SU-DHL-6 (cell line): Measurements from ENCODE around the gene AHRR.
A peak's percentile ranks its signal among the peaks of the same experiment; 100 is the strongest.

Experiments
- H2AFZ ChIP-seq: fragments of 200-600 bp; sonication (generic); 2 replicates; pipeline ENCODE4 v1.6.1; 2014; ENCODE audit warnings: low read depth, mild to moderate bottlenecking, moderate library complexity, mixed read lengths, antibody characterized with exemption, low read length; ENCODE audit not compliant: severe bottlenecking
- H3F3A ChIP-seq: fragments of 200-600 bp; shearing (Covaris generic); 2 replicates; pipeline ENCODE4 v1.6.0; 2016; ENCODE audit warnings: antibody characterized with exemption, mild to moderate bottlenecking; ENCODE audit not compliant: insufficient read depth
- H3K27ac ChIP-seq: fragments of 200-600 bp; sonication (generic); 2 replicates; pipeline ENCODE4 v1.5.1; 2016; ENCODE audit warnings: low read depth, mild to moderate bottlenecking, low read length, moderate library complexity, mixed read lengths
- H3K27me3 ChIP-seq: fragments of 200-600 bp; sonication (generic), shearing (Covaris generic); 2 replicates; pipeline ENCODE4 v1.6.0; 2014; ENCODE audit warnings: mild to moderate bottlenecking, low read length
- H3K36me3 ChIP-seq: fragments of 200-600 bp; sonication (generic); 2 replicates; pipeline ENCODE4 v1.6.1; 2014; ENCODE audit warnings: mild to moderate bottlenecking, low read length, mixed read lengths
- H3K4me2 ChIP-seq: fragments of 300-600, 200-600 bp; shearing (Covaris generic), sonication (generic); 2 replicates; pipeline ENCODE4 v1.6.0; 2014; ENCODE audit warnings: low read length, low read depth, mild to moderate bottlenecking; ENCODE audit not compliant: poor library complexity, severe bottlenecking
- H3K4me3 ChIP-seq: fragments of 200-600 bp; sonication (generic); 2 replicates; pipeline ENCODE4 v1.5.1; 2014; ENCODE audit warnings: antibody characterized with exemption, low read length, mild to moderate bottlenecking, mixed read lengths; ENCODE audit not compliant: insufficient read depth, poor library complexity, severe bottlenecking
- H3K79me2 ChIP-seq: fragments of 200-600 bp; sonication (generic); 2 replicates; pipeline ENCODE4 v1.6.1; 2014; ENCODE audit warnings: mild to moderate bottlenecking, low read length, moderate library complexity; ENCODE audit not compliant: insufficient read depth
- H3K9ac ChIP-seq: fragments of 200-600 bp; sonication (generic); 2 replicates; pipeline ENCODE4 v1.7.0; 2014; ENCODE audit warnings: mild to moderate bottlenecking, low read length
- H3K9me2 ChIP-seq: fragments of 200-600 bp; sonication (generic); replicated peaks from 2 replicates; pipeline ENCODE4 v1.6.1; 2014; ENCODE audit warnings: low read length; ENCODE audit not compliant: insufficient read depth
- H3K9me3 ChIP-seq: fragments of 200-600 bp; sonication (generic); 2 replicates; pipeline ENCODE4 v1.6.1; 2014; ENCODE audit warnings: low read length, mixed read lengths; ENCODE audit not compliant: insufficient read depth
- H4K20me1 ChIP-seq: fragments of 200-600 bp; sonication (generic); 2 replicates; pipeline ENCODE4 v1.6.1; 2014; ENCODE audit warnings: low read depth, mild to moderate bottlenecking, antibody characterized with exemption, low read length, moderate library complexity, mixed read lengths
- EZH2phosphoT487 ChIP-seq: fragments of 200-600 bp; sonication (generic), shearing (Covaris generic); conservative IDR thresholded peaks from 2 replicates; pipeline ENCODE4 v1.6.1; 2018; ENCODE audit warnings: mild to moderate bottlenecking, antibody characterized with exemption, low read length, moderate library complexity, mixed read lengths
- TF ChIP-seq, protein P1 (sequence below): fragments of 200-600 bp; sonication (generic); IDR thresholded peaks from one replicate; pipeline ENCODE4 v1.5.1; 2017; ENCODE audit warnings: antibody characterized with exemption, mild to moderate bottlenecking, low read length, moderate library complexity; ENCODE audit not compliant: insufficient read depth, poor library complexity, severe bottlenecking

The AHRR gene

DNA sequence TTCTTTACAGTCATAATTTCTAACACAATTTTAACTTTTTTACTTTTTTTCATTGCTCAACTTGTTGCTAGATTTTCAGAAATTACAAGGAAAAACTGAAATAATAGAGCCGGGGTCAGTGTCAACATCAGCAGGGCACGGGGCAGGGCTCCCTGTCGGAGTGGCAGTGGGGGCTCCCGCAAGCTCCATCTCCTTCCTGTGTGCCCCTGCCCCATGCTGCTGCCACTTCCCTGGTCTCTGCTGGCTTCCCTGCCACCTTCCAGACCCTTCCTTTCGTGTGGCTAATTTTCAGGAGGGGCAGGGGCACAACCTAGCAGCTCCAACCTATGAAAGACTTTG, 120.5 kb downstream of the AHRR start:
- Histone ChIP-seq H2AFZ (no peak overlapping the region), H3K27ac (no peak overlapping the region)

DNA sequence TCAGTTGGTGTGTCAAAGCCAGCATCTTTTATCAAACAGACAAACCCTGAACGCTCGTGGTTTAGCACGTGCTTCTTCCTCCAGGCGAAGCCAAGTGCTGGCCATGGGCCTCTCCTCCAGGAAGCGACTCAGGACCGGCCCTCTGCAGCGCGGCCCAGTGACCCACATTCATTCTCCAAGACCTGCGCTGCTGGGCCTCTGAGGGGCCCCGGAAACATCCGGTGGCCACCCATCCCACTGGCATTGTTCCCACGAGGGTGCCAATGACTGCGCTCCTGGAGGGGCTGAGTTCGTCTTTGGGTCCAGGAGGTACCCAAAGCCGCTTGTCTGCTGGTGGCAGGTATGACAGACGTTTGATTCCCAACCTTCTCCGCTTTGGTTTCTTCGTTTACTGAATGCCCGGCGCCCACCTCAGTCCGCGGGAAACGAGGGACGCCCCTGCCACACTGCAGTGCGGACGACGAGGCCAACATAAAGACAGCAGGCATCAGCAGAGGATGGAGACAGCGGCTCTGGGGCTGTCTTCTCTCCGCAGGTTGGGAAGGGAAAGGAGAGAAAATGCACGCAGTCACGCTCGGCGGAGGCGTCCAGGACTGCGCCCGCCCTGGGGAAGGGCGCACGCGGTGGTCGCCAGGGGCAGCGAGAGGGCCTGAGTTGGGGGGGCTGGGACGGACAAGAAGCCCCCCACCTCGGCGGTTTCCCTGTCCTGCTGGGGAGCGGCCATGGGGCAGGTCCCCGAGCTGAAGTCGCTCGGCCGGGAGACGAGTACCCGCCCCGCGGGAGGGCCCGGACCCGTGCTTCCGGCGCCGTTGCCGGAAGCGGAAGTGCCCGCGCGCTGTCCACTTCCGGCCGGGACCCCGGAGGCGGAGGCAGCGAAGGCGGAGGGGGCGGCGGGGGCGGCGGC, 121.1 kb downstream of the AHRR start, which contains the start of gene EXOC3:
EXOC3 (plus strand) TSS at position 842 of the 904 bp plus-strand sequence. CDS start 3,030 bp downstream, outside the sequence.
- Histone ChIP-seq H3K27ac (peak within 1 kb of the TSS; percentile 36), H3K9me3 (no peaks in the 10 kb centered on the region), H3K9me2 (no peaks in the 10 kb centered on the region), H3K27me3 (no peaks in the 10 kb centered on the region), H3F3A (no peaks in the 10 kb centered on the region), H4K20me1 (no peaks in the 10 kb centered on the region), H3K9ac (peak within 1 kb of the TSS; percentile 95), H3K79me2 (peaks cover 12% of the 10 kb centered on the region), H3K4me2 (peak within 1 kb of the TSS; percentile 68), H3K36me3 (no peaks in the 10 kb centered on the region), H2AFZ (peak within 1 kb of the TSS; percentile 90), H3K4me3 (peak within 1 kb of the TSS; percentile 92)
- TF ChIP-seq, protein P1, sequence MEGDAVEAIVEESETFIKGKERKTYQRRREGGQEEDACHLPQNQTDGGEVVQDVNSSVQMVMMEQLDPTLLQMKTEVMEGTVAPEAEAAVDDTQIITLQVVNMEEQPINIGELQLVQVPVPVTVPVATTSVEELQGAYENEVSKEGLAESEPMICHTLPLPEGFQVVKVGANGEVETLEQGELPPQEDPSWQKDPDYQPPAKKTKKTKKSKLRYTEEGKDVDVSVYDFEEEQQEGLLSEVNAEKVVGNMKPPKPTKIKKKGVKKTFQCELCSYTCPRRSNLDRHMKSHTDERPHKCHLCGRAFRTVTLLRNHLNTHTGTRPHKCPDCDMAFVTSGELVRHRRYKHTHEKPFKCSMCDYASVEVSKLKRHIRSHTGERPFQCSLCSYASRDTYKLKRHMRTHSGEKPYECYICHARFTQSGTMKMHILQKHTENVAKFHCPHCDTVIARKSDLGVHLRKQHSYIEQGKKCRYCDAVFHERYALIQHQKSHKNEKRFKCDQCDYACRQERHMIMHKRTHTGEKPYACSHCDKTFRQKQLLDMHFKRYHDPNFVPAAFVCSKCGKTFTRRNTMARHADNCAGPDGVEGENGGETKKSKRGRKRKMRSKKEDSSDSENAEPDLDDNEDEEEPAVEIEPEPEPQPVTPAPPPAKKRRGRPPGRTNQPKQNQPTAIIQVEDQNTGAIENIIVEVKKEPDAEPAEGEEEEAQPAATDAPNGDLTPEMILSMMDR: no peak

More for the DNA sequence above, 120.5 kb downstream of the AHRR start:
- Histone ChIP-seq H3K36me3 (no peaks in the 10 kb centered on the region), H3K79me2 (peaks cover 12% of the 10 kb centered on the region), H3K9me2 (no peaks in the 10 kb centered on the region), H3K4me3 (peak overlapping the region; percentile 92), H3K9me3 (no peaks in the 10 kb centered on the region), H3K4me2 (peak overlapping the region; percentile 68), H3K9ac (peak overlapping the region; percentile 95), H3K27me3 (no peaks in the 10 kb centered on the region), H4K20me1 (no peaks in the 10 kb centered on the region), H3F3A (no peaks in the 10 kb centered on the region)
- TF ChIP-seq, protein P1: no peak
- no peak for TF ChIP-seq EZH2phosphoT487

DNA sequence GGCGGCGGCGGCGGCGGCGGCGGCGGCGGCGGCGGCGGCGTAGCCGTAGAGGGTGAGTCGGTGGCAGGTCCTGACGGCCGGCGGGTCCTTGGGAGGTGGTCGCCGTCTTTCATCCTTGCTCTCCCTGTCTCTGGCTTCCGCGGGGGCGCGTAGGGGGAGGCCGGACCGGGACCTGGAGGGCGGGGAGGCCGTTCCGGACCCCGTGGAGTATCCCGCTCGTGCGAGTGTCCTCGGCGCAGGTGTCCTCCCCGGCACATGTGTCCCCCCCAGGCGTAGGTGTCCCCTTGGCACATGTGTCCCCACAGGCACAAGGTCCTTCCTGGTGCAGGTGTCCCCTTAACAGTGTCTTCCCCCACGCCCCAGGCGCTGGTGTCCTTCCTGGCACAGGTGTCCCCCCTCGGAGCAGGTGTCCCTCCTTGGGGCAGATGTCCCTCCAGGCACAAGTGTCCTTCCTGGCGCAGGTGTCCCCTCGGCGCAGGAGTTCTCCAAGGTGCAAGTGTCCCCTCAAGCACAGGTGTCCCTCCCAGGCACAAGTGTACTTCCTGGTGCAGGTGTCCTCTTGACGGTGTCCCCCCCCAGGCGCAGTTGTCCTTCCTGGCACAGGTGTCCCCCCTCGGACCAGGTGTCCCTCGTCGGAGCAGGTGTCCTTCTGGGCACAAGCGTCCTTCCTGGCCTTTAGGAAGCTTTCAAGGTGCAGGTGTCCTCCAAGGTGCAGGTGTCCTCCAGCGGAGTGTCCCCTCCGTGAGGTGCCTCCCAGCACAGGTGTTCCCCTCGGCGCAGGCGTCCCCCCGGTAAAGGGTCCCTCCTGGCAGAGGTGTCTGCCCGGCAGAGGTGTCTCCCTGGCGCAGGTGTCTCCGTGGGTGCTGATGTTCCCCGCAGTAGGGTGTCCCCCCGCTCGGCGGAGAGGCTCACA, 122.0 kb downstream of the AHRR start:
- Histone ChIP-seq H3F3A (no peaks in the 10 kb centered on the region), H3K79me2 (peaks cover 12% of the 10 kb centered on the region)

More for the DNA sequence above, 122.0 kb downstream of the AHRR start:
- Histone ChIP-seq H3K9me3 (no peaks in the 10 kb centered on the region), H3K27me3 (no peaks in the 10 kb centered on the region), H3K36me3 (no peaks in the 10 kb centered on the region), H3K27ac (peak overlapping the region; percentile 36), H4K20me1 (no peaks in the 10 kb centered on the region), H3K9me2 (no peaks in the 10 kb centered on the region), H2AFZ (no peak overlapping the region), H3K4me2 (peak overlapping the region; percentile 59), H3K4me3 (peak overlapping the region; percentile 92), H3K9ac (peak overlapping the region; percentile 95)
- TF ChIP-seq, protein P1: no peak
- TF ChIP-seq EZH2phosphoT487: no peak
